Measurements from ENCODE around the gene DGCR6L. TPM values are rescaled to one million over a fixed set of nuclear protein-coding genes. Genes with fewer than 3 reads are reported as not detected.
"Not testable (repeated sequence)": the region's sequence is repeated elsewhere in the genome, so short reads cannot be mapped to it uniquely, and the experiment has no call there.

Gene DGCR6L
- total RNA-seq, 1 experiment from 2014 or later = 50.7 TPM

DNA sequence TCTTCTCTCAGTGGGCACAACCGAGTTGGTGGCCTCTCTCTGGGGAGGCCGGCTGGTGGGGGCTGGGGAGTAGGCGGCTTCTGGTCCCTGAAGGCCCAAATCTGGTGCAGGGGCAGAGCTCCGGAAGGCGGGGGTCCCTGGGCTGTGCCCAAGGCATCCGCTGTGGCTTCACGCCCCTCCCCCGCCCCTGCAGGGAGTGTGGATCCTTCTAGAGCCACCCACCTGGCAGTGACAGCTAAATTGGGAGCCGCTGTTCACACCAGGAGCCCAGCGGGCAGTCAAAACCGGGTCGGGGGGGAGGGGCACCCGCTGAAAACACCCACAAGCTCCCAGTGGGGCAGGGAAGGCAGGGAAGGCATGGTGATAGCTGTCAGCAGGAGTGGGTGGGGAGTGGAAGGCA is 47.2 kb downstream of the DGCR6L start:
- no peak for TF ChIP-seq EZH2 (IDR thresholded peaks at IDR 0.05; ENCODE audit: borderline replicate concordance, low read depth, low read length, poor library complexity, severe bottlenecking)
- TF ChIP-seq, protein P1, sequence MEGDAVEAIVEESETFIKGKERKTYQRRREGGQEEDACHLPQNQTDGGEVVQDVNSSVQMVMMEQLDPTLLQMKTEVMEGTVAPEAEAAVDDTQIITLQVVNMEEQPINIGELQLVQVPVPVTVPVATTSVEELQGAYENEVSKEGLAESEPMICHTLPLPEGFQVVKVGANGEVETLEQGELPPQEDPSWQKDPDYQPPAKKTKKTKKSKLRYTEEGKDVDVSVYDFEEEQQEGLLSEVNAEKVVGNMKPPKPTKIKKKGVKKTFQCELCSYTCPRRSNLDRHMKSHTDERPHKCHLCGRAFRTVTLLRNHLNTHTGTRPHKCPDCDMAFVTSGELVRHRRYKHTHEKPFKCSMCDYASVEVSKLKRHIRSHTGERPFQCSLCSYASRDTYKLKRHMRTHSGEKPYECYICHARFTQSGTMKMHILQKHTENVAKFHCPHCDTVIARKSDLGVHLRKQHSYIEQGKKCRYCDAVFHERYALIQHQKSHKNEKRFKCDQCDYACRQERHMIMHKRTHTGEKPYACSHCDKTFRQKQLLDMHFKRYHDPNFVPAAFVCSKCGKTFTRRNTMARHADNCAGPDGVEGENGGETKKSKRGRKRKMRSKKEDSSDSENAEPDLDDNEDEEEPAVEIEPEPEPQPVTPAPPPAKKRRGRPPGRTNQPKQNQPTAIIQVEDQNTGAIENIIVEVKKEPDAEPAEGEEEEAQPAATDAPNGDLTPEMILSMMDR (conservative IDR thresholded peaks at IDR 0.05; ENCODE audit: low read depth, low read length) = no peak
- no peak overlapping the region for H3K4me3 ChIP-seq (ENCODE audit: low read depth, low read length, poor library complexity, severe bottlenecking)
- no TSS peak for BruUV-seq (replicated peaks)
- intact Hi-C loops (cut with micrococcal nuclease; ENCODE audit: unreplicated experiment) = no loop called here
- no peaks in the 10 kb centered on the region for H3K4me1 ChIP-seq (ENCODE audit: insufficient read depth, low read length, poor library complexity, severe bottlenecking)
- H3K27ac ChIP-seq (ENCODE audit: low read depth, low read length, poor library complexity, severe bottlenecking) = no peak overlapping the region
- no peak for DNase-seq (ENCODE audit: low spot score)
- no peaks in the 10 kb centered on the region for H3K27me3 ChIP-seq (replicated peaks; ENCODE audit: insufficient read depth, low read depth, low read length, poor library complexity)
- no peaks in the 10 kb centered on the region for H3K36me3 ChIP-seq (ENCODE audit: insufficient read depth, low read length, poor library complexity, severe bottlenecking)
- CTCF ChIA-PET = no interaction called here
- POLR2A ChIA-PET (ENCODE audit: low non-redundant PET) = no interaction called here
- no peaks in the 10 kb centered on the region for H3K9me3 ChIP-seq (ENCODE audit: low read depth, low read length, poor library complexity, severe bottlenecking)

DNA sequence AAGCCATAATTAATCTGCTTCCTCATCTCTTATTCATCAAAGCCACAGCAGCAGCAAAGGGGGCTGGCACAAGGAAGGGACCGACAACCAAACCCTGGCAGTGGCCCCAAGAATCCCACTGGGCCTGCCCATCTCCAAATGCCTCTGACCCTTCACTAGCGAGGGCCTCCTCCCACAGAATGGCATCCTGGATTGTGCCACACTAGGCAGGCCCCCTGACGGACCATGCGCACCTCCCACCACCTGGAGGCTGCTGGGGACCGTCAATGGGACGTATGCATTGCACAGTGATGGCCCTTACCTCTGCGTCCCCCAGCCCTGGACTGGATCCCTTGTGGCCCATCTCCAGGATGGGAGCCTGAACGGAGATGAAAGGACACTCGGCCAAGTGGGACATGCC is 47.7 kb downstream of the DGCR6L start:
- CTCF ChIA-PET = no interaction called here
- Histone ChIP-seq H3K4me3 (ENCODE audit: low read depth, low read length, poor library complexity, severe bottlenecking) (no peak overlapping the region), H3K4me1 (ENCODE audit: insufficient read depth, low read length, poor library complexity, severe bottlenecking) (peaks cover 4% of the 10 kb centered on the region), H3K27me3 (replicated peaks; ENCODE audit: insufficient read depth, low read depth, low read length, poor library complexity) (no peaks in the 10 kb centered on the region), H3K36me3 (ENCODE audit: insufficient read depth, low read length, poor library complexity, severe bottlenecking) (no peaks in the 10 kb centered on the region), H3K9me3 (ENCODE audit: low read depth, low read length, poor library complexity, severe bottlenecking) (no peaks in the 10 kb centered on the region), H3K27ac (ENCODE audit: low read depth, low read length, poor library complexity, severe bottlenecking) (no peak overlapping the region)
- POLR2A ChIA-PET (ENCODE audit: low non-redundant PET) = no interaction called here
- intact Hi-C loops (cut with micrococcal nuclease; ENCODE audit: unreplicated experiment) = no loop called here
- TF ChIP-seq EZH2 (IDR thresholded peaks at IDR 0.05; ENCODE audit: borderline replicate concordance, low read depth, low read length, poor library complexity, severe bottlenecking) = no peak
- TF ChIP-seq, protein P1 (conservative IDR thresholded peaks at IDR 0.05; ENCODE audit: low read depth, low read length) = no peak
- DNase-seq (ENCODE audit: low spot score) = no peak
- no TSS peak for BruUV-seq (replicated peaks)

DNA sequence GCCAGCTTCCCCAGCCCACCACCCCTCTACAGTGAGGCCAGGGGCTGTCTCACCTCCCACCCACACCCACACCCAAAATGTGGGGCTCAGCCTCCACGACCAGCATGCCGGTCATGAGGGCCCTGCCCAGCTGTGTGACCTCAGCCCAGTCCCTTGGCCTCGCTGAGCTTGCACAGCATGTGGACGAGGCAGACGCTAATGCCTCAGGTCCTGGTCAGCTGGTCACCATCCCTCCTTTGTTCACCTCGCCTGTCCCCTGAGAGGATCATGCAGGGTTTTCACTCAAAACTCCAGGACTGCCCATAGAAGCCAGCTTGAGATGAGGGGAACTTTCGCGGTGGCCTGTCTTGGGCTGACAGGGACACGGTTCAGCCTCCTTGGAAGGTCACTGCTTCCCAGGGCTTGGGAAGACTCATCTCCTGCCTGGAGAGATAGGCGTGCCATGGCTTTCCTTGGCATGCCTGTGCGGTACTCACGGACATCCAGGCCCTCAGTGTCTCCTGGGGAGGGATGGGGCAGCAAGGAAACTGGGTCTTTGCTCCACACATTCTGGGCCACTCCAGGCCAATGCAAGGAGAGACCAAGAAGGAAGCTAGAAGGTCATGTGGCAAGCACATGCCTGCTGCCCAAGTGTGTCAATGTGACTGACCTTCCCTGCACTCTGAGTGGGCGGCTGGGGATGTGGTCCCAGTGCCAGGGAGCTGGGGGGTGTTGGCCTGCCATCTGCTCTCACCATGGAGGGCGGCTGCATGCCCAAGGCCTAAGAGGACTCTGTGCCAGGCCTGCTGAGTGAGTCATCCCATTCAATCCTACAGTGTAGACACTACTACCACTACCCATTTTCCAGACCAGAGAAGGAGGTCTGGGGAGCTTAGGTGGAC is 48.5 kb downstream of the DGCR6L start:
- no peak for DNase-seq (ENCODE audit: low spot score)
- Histone ChIP-seq H3K9me3 (ENCODE audit: low read depth, low read length, poor library complexity, severe bottlenecking) (no peaks in the 10 kb centered on the region), H3K36me3 (ENCODE audit: insufficient read depth, low read length, poor library complexity, severe bottlenecking) (no peaks in the 10 kb centered on the region), H3K4me3 (ENCODE audit: low read depth, low read length, poor library complexity, severe bottlenecking) (no peak overlapping the region), H3K27ac (ENCODE audit: low read depth, low read length, poor library complexity, severe bottlenecking) (no peak overlapping the region), H3K27me3 (replicated peaks; ENCODE audit: insufficient read depth, low read depth, low read length, poor library complexity) (no peaks in the 10 kb centered on the region), H3K4me1 (ENCODE audit: insufficient read depth, low read length, poor library complexity, severe bottlenecking) (peaks cover 8% of the 10 kb centered on the region)
- CTCF ChIA-PET = no interaction called here
- BruUV-seq (replicated peaks) = no TSS peak
- intact Hi-C loops (cut with micrococcal nuclease; ENCODE audit: unreplicated experiment) = no loop called here
- POLR2A ChIA-PET (ENCODE audit: low non-redundant PET) = no interaction called here
- no peak for TF ChIP-seq EZH2 (IDR thresholded peaks at IDR 0.05; ENCODE audit: borderline replicate concordance, low read depth, low read length, poor library complexity, severe bottlenecking)
- TF ChIP-seq, protein P1 (conservative IDR thresholded peaks at IDR 0.05; ENCODE audit: low read depth, low read length) = no peak

DNA sequence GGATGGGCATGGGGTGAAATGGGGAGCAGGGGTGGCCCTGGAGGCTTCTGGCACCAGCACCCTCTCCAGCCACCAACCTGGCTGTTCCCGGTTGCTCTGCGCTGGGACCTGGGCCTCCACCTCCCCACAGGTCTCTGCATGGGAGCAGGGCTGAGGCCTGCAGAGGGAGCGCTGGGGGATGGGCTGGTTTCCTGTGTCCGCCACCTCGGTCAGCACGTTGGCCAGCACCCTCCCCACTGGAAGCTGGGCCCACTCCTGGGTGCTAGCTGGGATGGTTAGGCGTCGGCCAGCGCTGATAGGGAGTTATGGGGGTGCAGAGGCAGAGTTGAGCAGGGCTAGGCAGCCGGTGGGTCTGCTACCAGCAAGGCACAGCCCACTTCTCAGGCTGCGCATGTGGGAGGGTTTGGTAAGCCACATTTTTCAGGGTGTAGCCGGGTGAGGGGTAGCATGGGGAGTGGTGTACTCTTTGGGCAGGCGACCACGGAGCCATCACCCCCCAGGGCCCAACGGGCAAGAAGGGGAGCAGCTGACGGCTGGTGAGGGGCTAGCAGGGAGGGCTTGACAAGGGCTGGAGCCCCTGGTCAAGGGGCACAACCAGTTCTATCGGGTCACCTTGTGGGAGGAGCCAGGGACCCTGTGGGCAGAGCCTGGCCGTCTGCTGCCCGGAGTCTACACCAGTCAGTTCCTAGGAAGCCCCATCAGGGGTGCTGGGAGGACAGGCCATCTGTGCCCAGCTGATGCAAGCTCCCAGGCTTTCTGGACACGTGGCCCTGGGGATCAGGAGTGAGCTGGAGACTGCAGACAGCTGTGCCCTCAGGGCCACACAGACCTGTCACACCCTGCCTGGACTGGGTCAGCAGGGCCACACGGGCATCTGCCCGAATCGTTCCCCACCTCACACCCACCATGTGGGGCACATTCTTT is 49.4 kb downstream of the DGCR6L start:
- CTCF ChIA-PET; DNase-seq (ENCODE audit: low spot score); H3K27ac ChIP-seq (ENCODE audit: low read depth, low read length, poor library complexity, severe bottlenecking); H3K9me3 ChIP-seq (ENCODE audit: low read depth, low read length, poor library complexity, severe bottlenecking); H3K4me3 ChIP-seq (ENCODE audit: low read depth, low read length, poor library complexity, severe bottlenecking); BruUV-seq (replicated peaks); H3K27me3 ChIP-seq (replicated peaks; ENCODE audit: insufficient read depth, low read depth, low read length, poor library complexity); H3K4me1 ChIP-seq (ENCODE audit: insufficient read depth, low read length, poor library complexity, severe bottlenecking); POLR2A ChIA-PET (ENCODE audit: low non-redundant PET); H3K36me3 ChIP-seq (ENCODE audit: insufficient read depth, low read length, poor library complexity, severe bottlenecking); intact Hi-C loops (cut with micrococcal nuclease; ENCODE audit: unreplicated experiment): not testable (repeated sequence)

DNA sequence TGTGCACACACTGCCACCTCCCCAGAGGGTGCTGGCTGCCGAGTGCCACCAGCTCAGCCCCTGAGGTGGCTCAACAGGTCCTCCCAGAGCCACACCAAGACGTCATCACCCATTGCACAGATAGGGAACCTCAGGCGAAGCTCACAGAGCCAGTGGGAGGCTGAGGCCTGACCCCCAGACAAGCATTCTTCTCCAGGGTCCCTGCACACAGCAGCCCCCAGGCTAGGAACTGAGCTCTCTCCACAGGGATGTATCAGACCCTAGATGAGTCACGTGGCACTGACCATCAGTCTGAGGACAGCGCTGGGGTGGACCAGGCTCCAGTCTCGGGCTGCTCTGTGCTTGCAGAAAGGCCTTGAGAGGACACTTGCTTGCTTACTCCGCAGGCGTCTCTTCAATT is 50.2 kb downstream of the DGCR6L start:
- CTCF ChIA-PET; H3K9me3 ChIP-seq (ENCODE audit: low read depth, low read length, poor library complexity, severe bottlenecking); H3K36me3 ChIP-seq (ENCODE audit: insufficient read depth, low read length, poor library complexity, severe bottlenecking); H3K4me1 ChIP-seq (ENCODE audit: insufficient read depth, low read length, poor library complexity, severe bottlenecking); DNase-seq (ENCODE audit: low spot score); H3K27me3 ChIP-seq (replicated peaks; ENCODE audit: insufficient read depth, low read depth, low read length, poor library complexity); BruUV-seq (replicated peaks); H3K4me3 ChIP-seq (ENCODE audit: low read depth, low read length, poor library complexity, severe bottlenecking); intact Hi-C loops (cut with micrococcal nuclease; ENCODE audit: unreplicated experiment); H3K27ac ChIP-seq (ENCODE audit: low read depth, low read length, poor library complexity, severe bottlenecking); POLR2A ChIA-PET (ENCODE audit: low non-redundant PET): not testable (repeated sequence)

Data from A673 (cell line).